NCI-H2227 treated with DMSO at 0.1 percent for 48 hours (cell line): Measurements from ENCODE around the gene AQP9.
"Not testable (repeated sequence)": the region's sequence is repeated elsewhere in the genome, so short reads cannot be mapped to it uniquely, and the experiment has no call there.

ENCODE experiments used
- DNase-seq: peaks from one replicate; lab custom pipeline; 2025; lab: John Stamatoyannopoulos, UW

Gene AQP9

DNA sequence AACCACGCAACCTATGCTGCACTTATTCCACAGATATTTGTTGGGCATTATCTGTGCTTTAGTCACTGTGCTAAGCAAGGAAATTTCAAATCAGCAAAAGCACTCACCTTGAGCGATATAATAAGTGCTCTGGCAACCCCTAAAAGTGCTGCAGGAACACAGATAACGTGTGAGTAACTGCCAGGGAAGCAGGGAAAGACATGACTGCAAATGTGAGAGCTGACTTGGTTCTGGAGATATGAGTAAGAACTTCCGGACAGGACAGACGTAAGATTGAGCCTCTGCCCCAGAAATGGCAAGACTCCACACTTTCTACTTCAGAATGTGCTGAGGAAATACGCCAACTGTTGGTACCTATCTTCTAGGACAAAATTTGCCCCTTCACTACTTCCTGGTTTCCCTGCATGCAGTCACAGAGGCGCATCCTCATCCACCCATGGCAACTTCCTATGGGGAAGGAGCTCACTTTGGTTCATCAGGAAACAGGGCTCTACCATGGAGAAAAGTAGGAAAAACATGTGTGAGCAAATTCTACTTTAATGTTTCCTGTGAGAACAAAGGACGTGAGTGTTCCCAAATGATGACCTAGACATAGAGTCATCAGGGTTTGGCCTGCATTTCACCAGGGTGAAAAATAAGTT is 41.7 kb downstream of the AQP9 start:
- no peak for DNase-seq

DNA sequence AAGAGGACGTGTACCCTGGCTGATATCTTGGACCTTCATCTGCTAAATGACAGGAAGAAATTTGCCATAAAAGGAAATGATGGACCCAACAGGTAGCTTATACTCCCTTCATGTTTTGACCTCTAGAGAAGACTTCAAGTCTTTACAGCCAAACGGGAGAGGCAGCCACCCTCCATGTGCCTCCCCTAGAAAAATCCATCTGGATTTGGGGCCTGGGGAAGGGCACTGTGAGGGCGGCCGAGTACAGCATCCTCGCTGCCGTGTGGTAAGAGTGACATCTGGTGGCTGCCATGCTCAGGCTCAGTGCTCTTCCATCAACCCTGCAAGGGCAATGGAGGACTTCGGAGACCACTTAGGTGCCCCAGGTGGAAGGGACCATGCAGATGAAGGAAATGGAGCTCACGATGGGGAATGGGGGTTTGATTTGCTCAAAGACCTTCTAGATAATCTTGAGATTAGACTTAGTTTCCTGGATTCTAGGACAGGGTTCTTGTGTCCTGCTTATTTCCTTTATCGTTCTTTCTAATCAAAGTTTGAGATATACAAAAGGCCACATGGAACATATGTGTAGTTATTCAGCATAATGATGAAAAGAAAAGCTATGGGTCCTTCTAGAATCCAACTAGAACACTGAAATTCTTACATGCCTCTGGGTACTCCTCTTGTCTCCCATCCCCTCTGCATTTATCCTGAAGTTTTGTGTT is 44.4 kb downstream of the AQP9 start:
- DNase-seq = peak; percentile 0

DNA sequence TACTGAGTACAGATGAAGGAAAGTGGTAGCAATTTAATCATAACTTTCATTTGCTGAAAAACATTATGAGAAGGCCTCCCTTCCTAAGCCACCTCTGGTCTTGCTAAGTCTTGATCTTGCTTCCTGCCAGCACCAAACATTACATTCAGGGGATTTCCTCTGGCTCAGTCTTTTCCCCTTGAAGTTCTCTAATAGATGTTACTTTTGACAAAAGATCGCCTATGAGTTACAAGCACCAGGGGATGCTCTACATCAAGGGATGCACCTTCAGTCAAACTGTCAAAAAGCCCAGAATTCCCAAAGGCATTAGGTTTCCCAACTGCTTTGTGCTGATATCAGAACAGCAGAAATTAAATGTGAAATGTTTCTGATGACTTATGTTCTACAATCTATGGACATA is 47.3 kb downstream of the AQP9 start:
- no peak for DNase-seq

DNA sequence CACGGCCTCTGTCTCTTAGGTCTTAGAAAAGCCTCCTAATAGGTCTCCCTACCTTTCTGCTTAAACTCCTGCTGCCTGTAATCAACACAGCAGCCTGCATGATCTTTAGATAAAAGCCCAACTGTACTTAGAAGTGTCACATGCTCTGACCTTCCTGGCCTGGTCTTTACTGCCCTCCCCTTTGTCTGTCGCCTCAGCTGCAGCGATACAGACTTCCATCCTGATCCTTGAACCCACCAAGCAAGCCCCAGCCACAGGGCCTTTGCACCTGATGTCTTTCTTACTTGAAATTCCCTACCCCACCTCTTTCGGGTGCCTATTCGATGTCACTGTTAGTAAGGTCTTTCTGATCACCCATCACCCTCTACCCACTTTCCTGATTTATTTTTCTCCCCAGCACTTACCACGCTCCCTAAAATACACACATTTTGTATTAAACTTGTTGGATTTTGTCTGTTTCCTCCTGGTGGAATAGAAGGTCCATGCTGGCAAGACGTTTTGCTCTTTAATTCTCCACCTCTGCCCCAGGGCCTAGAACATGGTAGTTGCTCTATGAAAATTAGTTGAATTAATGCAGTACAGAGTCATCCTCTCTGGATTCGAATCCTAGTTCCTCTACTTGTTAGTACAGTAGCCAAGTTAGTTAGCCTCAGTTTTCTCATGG is 51.1 kb downstream of the AQP9 start:
- DNase-seq = no peak

DNA sequence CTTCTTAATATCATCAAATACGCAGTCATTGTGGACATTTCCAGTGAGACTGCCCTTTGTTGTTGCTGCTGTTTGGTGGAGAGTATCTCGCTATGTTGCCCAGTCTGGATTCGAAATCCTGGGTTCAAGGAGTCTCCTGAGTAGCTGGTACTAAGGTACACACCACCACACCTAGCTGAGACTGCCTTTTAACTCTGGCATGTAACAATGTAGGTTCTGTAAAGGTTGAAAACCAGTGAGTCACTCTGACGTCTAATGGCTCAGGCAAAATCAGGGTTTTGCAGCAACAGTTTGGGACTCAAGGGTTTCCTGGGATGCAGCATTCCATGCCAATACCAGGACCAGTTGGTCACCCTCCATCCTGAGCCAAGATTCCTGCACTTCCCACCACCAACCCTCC is 52.2 kb downstream of the AQP9 start:
- no peak for DNase-seq

DNA sequence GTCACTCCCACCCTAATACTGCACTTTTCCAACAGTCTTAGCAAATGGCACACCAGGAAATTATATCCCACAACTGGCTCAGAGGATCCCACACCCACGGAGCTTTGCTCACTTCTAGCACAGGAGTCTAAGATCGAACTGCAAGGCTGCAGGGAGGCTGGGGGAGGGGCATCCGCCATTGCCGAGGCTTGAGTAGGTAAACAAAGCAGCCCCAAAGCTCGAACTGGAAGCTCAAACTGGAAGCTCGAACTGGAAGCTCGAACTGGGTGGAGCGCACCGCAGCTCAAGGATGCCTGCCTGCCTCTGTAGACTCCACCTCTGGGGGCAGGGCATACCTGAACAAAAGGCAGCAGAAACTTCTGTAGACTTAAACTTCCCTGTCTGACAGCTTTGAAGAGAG is 55.5 kb downstream of the AQP9 start:
- DNase-seq = not testable (repeated sequence)

DNA sequence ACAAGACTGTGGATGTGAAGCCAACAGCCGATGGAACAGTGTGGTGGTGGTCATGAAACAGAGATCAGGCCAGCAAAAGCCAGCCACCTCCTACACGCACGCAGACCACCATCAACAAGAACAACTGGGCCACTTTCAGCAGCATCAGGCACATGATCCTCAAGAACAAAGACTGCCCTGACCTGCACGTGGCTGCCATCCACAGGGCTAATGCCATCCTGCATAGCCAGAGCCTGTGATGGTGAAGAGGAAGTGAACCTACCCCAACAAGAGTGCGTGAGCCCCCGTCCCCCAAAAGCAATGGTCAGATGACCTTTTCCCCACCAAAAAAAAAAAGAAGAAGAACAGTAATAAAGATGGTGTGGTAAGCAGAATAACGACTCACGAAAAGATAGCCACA is 62.6 kb downstream of the AQP9 start:
- DNase-seq = no peak

DNA sequence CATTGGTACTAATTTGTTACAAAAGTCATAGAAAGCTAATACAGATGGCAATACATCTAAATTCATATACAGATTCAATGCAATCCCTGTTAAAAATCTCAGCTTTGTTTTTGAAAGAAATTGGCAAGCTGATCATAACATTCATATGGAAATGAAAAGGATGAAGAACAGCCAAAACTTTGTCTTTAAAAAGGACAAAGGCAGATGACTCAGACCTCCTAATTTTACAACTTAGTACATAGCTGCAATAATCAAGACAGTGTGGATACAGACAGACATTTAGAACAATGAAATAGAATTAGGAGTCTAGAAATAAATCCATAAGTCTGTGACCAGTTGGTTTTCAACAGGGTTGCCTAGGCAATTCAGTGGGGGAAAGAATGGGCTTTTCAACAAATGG is 63.3 kb downstream of the AQP9 start:
- no peak for DNase-seq

DNA sequence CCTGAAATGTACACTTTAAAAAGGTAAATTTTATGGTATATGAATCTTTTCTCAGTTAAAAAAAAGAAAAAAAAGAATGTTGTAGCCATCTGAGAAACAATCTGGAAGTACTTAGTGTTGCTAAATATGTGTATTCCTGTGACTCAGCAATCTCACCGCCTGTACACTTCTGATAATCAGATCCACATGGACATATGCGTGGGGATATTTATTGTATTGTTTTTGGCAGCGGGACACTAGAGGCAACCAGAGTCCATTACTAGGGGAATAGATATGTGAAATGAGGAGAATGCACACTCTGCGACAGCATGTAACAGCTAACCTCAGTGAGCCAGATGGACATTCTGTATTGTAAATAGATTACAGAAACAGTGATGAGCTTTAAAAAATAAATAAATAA is 65.4 kb downstream of the AQP9 start:
- DNase-seq = no peak

DNA sequence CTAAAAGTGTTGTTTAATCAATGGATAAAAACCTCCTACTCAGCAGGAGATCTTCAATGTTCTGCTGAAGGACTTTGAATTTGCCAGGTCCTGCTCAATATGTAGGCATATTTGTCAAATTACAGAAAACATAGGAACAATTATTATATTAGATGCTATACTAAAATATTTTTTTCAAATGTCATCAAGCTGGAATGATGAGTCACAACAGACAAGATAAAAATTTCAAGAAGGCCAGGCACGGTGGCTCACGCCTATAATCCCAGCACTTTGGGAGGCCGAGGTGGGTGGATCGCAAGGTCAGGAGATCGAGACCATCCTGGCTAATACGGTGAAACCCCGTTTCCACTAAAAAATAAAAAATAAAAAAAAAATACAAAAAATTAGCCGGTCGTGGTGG is 68.0 kb downstream of the AQP9 start:
- no peak for DNase-seq

DNA sequence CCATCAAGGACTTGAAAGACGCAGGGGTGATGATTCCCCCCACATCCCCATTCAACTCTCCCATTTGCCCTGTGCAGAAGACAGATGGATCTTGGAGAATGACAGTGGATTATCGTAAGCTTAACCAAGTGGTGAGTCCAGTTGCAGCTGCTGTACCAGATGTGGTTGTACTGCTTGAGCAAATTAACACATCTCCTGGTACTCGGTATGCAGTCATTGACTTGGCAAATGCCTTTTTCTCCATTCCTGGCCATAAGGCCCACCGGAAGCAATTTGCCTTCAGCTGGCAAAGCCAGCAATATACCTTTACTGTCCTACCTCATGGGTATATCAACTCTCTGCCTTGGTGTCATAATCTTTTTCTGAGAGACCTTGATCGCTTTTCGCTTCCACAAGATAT is 70.0 kb downstream of the AQP9 start:
- not testable (repeated sequence) for DNase-seq

DNA sequence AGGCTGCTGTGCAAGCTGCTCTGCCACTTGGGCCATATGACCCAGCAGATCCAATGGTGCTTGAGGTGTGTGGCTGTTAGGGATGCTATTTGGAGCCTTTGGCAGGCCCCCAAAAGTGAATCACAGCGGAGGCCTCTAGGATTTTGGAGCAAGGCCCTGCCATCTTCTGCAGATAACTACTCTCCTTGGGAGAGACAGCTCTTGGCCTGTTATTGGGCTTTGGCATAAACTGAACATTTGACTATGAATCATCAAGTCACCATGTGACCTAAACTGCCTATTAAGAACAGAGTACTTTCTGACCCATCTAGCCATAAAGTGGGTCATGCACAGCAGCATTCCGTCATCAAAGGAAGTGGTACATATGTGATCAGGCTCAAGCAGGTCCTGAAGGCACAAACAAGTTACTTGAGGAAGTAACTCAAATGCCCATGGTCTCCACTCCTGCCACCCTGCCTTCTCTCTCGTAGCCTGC is 70.9 kb downstream of the AQP9 start:
- not testable (repeated sequence) for DNase-seq

DNA sequence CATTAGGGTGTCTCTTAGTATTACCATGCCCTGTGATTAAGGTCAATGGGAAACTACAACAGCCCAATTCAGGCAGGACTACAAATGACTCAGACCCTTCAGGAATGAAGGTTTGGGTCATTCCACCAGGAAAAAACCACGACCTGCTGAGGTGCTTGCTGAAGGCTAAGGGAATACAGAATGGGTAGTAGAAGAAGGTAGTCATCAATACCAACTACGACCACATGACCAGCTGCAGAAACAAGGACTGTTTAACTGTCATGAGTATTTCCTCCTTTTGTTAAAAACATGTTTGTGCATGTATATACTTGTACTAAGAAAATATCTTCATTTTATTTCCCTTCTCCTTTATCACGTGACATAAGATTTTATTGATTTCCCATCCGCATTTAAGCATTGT is 71.8 kb downstream of the AQP9 start:
- DNase-seq = not testable (repeated sequence)

DNA sequence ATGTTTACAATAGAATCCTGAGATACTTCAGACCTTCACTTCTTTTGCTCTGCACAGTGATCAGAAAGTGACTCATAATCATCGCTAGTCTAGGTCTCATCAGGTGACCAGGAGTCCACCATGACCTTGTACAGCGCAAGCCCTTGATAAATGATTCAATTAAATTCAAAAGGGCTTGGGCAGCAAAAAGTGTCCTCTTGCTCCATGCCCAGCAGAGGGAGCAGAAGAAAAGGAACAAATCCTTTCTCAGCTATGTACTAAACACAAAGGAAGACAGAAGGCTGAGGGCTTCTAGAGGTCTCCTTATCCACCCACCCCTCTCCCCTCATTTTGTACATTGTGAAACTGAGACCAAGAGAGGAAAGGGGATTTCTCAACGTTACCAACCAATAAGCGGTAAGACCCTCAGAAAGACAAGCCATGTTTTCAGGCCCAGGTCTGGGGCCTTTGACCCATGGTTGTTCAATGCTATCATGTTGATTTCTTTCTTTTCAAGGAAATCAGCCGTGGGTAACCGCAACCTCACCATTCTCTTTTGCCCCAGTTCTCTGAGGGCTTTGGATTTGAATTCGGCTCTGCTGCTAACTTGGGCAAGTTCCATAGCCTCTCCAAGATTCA is 74.8 kb downstream of the AQP9 start:
- DNase-seq = peak; percentile 59

DNA sequence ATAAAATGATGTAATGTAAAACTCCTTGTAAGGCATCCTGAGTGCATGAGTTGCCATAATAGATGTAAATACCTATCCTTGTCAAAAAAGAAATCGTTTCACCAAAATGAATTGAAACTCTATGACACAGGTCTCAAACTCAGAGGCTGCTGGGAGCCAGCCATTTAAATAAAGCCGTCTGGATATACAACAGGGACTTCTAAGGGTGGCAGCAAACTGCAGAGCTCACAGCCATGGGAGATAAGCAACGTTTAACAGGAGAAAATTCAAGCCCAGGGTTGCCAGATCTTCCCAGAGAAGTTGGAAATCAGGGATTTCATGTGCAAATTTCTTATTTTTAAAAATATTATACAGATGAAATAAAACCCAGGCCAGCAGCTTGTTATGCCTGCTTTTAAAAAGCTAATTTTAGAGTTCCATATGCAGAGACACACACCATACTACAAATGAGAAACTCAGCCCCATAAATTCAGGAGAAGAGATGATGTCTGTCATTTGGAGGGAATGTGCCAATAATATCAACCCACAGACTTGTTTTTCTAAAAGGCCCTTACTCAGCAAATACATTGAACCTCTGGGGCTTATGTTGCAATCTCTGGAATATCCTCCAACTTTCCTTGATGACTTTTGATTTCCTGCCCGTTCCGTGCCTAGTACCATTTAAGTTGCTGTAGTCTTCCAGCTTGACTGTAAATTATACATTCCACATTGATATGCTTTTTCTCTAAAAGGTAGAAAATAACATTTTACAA is 75.6 kb downstream of the AQP9 start:
- DNase-seq = no peak

DNA sequence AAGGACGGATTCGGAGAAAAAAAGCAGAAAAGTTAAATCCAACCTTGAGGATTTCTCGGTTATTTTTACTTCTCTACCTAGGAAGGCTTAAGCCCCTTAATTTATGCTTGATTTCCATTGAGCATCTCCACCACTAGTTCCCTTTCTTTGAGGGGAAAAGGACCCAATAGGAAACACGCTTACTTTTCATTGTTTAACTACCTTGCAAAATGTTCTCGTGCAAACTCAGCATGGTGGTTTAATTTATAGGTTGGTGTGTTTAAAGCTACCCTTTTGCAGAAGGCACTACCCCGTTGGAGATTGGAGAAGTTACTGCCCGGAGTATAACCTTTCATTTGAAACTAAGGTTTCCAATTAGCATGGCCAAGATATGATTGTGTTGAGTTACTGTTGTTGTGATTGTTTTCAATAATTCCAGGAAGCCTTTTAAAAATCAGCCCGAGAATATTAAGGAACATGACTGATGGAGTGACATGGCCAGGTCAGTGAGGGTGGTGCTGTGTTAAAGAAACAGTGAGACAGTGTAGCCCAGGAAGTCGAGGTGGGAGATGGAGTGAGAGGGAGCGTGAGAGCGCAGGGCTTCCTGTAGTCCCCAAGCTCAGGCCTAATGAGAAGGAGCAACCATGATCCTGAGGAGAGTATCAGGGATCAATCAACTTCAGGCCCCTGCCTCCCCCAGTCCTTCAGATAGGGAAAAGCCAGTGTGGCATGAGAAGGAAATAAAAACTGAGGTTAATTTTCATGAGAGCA is 76.6 kb downstream of the AQP9 start:
- no peak for DNase-seq

DNA sequence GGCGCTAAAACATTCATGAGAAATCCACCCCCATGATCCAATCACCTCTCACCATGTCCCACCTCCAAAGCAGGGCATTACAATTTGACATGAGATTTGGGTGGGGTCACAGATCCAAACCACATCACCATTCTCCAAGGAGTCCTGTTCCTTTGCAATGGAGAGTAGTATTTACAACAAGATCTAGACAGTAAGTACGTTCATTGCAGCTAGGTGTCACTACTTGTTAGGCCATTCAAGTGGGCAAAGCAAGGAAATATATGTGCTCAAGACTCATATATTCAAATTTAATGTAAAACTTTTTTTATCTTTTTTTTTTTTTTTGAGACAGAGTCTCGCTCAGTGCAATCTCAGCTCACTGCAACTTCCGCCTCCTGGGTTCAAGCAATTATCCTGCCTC is 79.3 kb downstream of the AQP9 start:
- no peak for DNase-seq

DNA sequence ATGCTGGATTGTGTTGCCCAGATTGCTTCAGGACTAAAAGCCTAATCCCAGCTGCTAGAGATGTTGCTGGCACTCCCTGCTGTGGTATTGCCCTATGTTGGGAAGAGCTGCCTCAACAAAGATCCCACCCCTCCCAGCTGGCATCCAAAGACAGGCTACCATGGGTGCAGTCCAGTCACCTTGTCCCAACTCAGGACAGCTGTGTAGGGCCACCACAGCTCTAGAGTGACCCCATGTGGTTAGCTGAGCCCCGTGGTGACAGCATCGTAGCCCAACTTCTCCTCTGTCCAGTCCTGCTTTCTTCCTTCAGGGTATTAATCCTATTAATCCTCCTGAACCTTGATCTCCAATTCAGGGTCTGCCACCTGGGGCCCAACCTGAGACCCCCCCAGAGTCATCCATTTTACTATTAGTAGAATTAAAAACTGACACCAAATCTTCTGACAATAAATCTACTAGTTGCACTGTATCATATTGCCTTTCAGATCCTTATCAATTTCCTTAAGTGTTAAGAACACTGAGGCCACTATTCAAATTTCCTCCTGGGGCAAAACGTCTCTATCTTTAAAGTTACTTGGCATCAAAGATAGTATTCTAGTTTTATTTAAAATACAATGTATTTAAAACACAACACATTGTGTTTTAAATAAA is 83.5 kb downstream of the AQP9 start:
- no peak for DNase-seq

DNA sequence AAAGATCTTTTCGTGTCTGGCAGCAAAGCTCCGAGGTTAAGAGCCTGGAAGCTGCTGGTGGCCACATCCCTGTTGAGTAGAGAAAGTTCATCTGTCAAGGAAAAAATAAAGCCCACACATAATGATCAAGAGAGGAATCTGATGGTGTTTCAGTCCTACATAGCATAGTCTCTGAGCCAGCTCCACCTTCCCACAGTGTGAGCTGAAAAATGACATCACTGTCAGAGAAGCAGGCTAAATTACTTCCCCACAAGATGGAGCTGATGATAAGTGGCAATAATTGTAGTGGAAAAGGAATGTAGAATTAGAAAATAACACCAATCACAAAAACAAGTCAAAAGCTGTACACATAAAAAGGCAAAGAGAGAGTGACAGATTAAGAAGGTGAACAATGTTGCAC is 84.5 kb downstream of the AQP9 start:
- DNase-seq = no peak

DNA sequence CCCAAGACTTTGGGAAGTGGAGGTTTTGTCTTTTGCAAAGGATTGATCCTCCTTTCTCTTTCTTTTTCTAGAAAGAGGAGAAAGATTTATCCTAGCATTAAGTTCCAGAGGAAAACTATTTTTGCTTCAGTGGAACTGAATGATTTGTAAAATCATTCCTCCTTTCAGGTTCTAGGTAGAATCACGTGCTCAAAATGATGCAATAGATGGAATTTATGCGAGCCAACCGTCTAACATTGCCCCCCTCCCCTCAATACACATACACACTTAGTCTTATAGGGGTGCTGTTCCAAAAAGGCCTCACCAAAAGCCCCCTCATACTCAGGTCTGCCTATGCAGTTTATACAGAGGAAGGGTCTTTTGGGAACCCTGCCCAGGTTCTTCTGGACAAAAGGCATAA is 85.3 kb downstream of the AQP9 start:
- DNase-seq = no peak

DNA sequence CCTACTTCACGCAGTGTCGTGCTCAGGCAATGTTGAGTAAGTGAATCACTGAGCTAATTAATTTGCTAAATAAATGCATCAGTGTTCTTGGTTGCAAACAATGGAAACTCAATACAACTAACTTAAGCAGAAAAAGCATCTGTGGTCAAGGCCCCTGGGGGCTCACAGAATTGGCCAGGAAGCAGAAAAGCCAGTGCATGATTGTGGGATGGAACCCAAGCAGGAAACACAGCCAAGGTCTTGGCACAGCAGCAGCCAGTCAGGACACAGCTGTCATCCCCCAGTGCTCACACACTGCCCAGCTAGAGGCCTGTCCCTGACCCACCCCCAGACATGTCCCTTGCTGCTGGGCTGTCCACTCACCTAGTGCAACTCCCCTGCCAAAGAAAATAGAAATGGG is 85.9 kb downstream of the AQP9 start:
- DNase-seq = no peak
